HG02870 (cell line): Measurements from ENCODE around the gene PHF3.

Experiments used
- ATAC-seq: cut with Tn5 transposase; IDR thresholded peaks from one replicate; pipeline ENCODE4 v1.9.1; 2021; ENCODE audit warnings: mild to moderate bottlenecking, moderate library complexity; ENCODE audit not compliant: unreplicated experiment

Gene PHF3

GRCh38 chr6:63635588-63636517 lies at the start of gene PHF3:
Gene PHF3 (plus strand): TSS chr6:63635802. CDS start chr6:63646552, 10,750 bp downstream.
- ATAC-seq: peak; percentile 86

- no peak for ATAC-seq
Measured at GRCh38 chr6:63589952-63590411, 45.6 kb upstream of the PHF3 start.

- ATAC-seq: no peak
Measured at GRCh38 chr6:63592886-63593285, 42.7 kb upstream of the PHF3 start.

GRCh38 chr6:63597141-63598048 lies 38.2 kb upstream of the PHF3 start:
- no peak for ATAC-seq

- ATAC-seq: peak; percentile 100
Measured at GRCh38 chr6:63598049-63599036, 37.3 kb upstream of the PHF3 start.

GRCh38 chr6:63599243-63599642 lies 36.4 kb upstream of the PHF3 start:
- ATAC-seq: no peak

- ATAC-seq: no peak
Measured at GRCh38 chr6:63600136-63600535, 35.5 kb upstream of the PHF3 start.

- no peak for ATAC-seq
Measured at GRCh38 chr6:63609231-63609630, 26.4 kb upstream of the PHF3 start.

GRCh38 chr6:63610944-63611343 lies 24.7 kb upstream of the PHF3 start:
- peak; percentile 52 for ATAC-seq

GRCh38 chr6:63611560-63611959 lies 24.0 kb upstream of the PHF3 start:
- ATAC-seq: no peak

GRCh38 chr6:63615590-63615989 lies 20.0 kb upstream of the PHF3 start:
- no peak for ATAC-seq

- no peak for ATAC-seq
Measured at GRCh38 chr6:63624091-63624490, 11.5 kb upstream of the PHF3 start.

GRCh38 chr6:63630466-63630865 lies 5.1 kb upstream of the PHF3 start:
- ATAC-seq: no peak

- no peak for ATAC-seq
Measured at GRCh38 chr6:63634630-63635029, 972 bp upstream of the PHF3 start.

GRCh38 chr6:63635215-63635587 lies 401 bp upstream of the PHF3 start:
- peak; percentile 19 for ATAC-seq

GRCh38 chr6:63636518-63637021 lies 968 bp downstream of the PHF3 start:
- ATAC-seq: peak; percentile 9

GRCh38 chr6:63637865-63638445 lies 2.4 kb downstream of the PHF3 start:
- ATAC-seq: no peak

GRCh38 chr6:63640062-63640461 lies 4.5 kb downstream of the PHF3 start:
- no peak for ATAC-seq

GRCh38 chr6:63643862-63644261 lies 8.3 kb downstream of the PHF3 start:
- ATAC-seq: no peak
